Erythroblast (primary cell): Measurements from ENCODE around the gene PPP1R13B.

Experiments
- GATA1 ChIP-seq: IDR thresholded peaks from 2 replicates; pipeline ENCODE4 v1.6.1; 2011; ENCODE audit warnings: low read depth, mild to moderate bottlenecking, control low read depth, low read length, moderate library complexity
- POLR2A ChIP-seq: IDR thresholded peaks from 2 replicates; pipeline ENCODE4 v1.6.1; 2011; ENCODE audit warnings: mild to moderate bottlenecking, low read length

GRCh38 chr14:103702095-103702494 lies 145.3 kb downstream of the PPP1R13B start:
- TF ChIP-seq POLR2A, result no peak
- no peak for TF ChIP-seq GATA1
